Inflammatory macrophage (primary cell): ENCODE data around the gene COL5A1.

Experiments
- DNase-seq, 2 donors: peaks; one replicate each; pipeline ENCODE4 v3.0.0-alpha.2; 2020 to 2022

COL5A1 gene

DNA sequence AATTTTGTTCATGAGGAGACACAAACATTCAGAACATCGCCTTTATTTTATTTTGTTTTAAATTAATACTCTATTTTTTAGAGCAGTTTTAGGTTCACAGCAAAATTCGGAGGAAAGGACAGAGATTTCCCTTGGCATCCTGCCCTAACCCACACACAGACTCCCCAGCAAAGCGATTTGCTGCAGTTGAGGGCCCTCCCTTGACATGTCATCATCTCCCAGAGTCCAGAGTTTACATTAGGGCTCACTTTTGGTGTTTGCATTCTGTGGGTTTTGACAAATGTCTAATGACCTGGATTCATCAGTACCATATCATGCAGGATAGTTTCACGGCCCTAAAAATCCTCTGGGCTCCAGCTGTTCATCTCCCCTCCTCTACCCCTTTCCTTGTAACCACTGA is 33.6 kb upstream of the COL5A1 start:
- no peak for DNase-seq

DNA sequence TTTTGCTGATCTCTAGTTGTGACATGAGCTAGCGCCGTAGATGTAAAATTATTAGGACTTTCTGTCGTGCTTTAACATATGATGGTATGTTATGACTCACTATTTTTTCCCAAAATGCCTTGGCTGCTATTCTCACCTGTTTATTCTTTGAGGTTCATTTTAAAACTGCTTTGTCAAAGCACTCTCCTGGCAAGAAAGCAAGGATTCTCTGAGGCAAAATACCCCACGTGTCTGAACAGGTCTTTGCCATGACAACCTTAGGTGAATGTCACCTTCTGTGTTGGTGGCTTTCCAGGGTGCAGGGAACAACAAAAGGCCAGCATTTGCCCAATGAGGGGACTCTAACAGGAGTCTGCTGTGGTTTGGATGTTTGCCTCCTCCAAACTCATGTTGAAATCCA is 30.6 kb upstream of the COL5A1 start:
- DNase-seq, result no peak

- no peak for DNase-seq
These were observed 29.3 kb upstream of the COL5A1 start for GRCh38 chr9:134612309-134612708.

DNA sequence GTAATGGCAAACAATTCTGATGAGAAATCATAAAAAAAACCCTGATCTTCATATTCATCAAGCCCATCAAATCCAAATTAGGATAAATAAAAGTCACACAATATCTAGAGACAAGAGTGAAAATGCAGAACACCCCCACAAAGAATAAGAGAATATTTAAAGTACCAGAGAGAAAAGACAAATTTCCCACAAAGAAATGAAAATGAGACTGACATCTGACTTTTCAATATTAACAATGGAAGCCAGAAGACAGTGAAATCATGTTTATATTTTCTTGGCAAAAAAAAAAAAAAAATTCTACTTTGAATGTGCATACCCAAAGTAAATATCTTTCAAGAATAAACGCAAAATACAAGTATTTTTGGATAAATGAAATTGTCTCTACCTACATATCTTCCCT is 28.9 kb upstream of the COL5A1 start:
- DNase-seq, result no peak

- no peak for DNase-seq
These were observed 27.3 kb upstream of the COL5A1 start for GRCh38 chr9:134614256-134614655.

- no peak for DNase-seq
These were observed 25.3 kb upstream of the COL5A1 start for GRCh38 chr9:134616341-134616740.

- no peak for DNase-seq
These were observed 24.4 kb upstream of the COL5A1 start for GRCh38 chr9:134617246-134617645.

DNA sequence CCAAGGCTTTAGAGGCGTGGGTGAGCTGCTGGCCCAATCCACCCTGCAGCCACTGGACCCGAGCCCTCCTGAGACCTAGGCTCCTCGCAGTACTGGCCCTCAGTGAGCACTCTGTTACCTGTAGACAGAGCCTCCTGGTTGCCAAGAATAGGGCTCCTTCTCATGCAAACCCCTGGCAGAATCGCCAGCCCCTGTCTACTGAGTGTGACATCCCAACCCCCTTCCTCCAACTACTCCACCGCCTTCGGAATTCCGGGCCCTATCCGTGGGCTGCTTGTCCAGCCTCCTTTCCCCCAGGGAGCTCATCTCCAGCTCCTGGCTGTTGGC is 23.8 kb upstream of the COL5A1 start:
- no peak for DNase-seq

DNA sequence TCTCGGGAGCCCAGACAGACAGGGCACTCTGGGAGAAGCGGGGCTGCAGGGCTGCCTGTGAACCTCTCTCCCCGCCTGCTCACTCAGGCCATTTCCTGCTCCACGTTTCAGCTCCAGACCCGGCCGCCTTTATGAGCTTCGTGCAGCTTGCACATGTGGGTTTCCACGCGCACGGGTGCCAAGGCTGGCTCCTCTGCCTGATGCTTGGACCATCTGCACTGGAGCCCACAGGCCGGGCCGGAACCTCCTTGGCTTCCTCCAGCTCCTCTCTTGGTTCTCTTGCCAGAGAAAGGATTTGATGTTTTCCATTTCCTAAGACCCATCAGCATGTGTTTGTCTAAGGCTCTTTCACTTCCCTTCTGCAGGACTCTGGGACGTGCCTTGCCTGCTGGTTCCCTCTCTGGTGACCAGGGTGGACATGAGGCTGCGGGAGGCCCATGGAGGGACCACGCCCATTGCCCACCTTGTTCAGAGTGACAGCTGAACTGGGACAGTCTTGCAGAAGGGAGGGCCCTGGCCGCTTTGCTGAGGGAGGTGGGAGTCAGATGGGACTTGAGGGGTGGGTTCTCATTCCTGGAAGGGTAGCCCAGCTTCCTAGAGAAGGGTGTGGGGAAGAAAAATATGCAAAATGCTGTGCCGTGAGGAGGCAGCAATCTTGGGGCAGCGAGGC is 23.3 kb upstream of the COL5A1 start:
- DNase-seq, result no peak

DNA sequence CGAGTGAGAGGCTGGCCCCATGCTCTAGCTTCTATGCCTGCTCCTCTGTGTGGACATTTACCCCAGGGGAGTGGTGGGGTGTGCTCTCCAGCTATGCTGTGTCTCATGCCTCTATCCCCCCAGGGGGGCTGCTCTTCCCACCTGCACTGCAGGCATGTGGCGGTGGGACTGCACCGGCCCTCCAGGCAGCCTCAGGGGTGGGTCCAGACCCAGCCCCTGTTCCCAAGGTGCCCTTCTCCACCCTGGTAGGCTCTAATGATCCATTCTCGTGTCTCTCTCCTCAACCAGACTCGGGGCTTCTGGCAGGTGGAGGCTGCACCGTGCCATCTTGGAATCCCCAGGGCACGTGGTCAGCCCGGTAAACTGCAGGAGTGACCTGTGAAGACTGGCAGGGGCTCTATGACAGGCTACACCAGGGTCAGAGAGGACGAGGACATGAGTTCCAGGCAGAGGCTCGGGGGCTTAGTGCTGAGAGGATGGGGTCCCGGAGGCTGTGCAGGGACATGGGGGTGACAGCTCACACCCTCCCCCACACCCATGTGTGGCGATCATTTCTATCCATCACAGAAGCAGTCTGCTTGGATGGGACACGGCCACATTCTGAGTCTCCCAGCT is 22.7 kb upstream of the COL5A1 start:
- no peak for DNase-seq

GRCh38 chr9:134619448-134619982 is 22.1 kb upstream of the COL5A1 start:
- no peak for DNase-seq

GRCh38 chr9:134619983-134620661 is 21.5 kb upstream of the COL5A1 start:
- no peak for DNase-seq

GRCh38 chr9:134620751-134621557 is 20.6 kb upstream of the COL5A1 start:
- DNase-seq, result no peak

- DNase-seq, result no peak
These were observed 20.0 kb upstream of the COL5A1 start for GRCh38 chr9:134621558-134622110.

DNA sequence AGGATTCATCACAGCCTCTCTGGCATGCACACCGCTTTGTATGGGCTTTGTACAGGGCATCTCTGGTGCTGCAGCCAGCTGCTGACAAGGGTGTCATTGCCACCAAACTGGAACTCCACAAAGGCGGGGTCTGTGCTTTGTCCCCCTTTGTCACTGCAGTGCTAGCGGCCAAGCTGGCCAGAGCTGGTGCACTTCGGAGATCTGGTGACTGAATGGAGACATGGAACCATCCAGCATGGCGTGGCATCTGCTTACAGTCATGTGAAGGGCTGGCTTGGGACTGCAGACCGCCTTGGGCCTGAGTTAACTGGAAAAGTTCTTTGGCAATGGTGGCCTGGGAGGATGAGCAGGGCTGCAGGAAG is 18.7 kb upstream of the COL5A1 start:
- no peak for DNase-seq

GRCh38 chr9:134623258-134624066 is 18.1 kb upstream of the COL5A1 start:
- DNase-seq, result no peak

- no peak for DNase-seq
These were observed 17.4 kb upstream of the COL5A1 start for GRCh38 chr9:134624137-134624591.

DNA sequence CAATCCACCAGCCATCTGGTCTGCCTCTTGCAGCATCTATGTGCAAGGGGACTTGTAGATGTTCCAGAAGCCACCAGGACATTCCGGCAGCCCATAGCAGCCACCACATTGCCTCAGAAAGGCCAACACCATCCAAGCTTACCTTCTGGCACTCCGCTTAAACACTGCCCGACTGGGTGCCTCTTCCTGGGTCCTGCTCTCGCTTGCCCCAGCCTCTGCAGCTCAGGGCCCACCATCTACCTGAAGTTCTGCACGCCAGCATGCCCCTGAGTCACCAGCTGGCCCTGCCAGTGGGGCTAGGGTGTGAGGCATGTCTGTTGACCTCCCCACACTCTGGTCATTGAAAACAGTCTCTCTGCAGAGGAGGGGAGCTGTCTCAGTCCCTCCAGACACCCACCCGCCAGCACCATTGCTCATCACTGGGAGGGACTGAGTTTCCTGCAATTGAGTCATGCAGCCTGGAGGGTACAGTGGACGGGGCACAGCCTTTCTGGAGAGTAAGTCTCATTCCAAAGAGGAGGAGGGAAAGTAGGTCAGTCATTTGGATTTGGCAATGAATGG is 16.9 kb upstream of the COL5A1 start:
- DNase-seq, result no peak

GRCh38 chr9:134625361-134626068 is 16.1 kb upstream of the COL5A1 start:
- DNase-seq, result no peak

- DNase-seq, result no peak
These were observed 15.6 kb upstream of the COL5A1 start for GRCh38 chr9:134626069-134626423.
